Natural killer cell (primary cell): ENCODE measurements around the gene MTMR12. TPM values are rescaled to one million over a fixed set of nuclear protein-coding genes. Genes with fewer than 3 reads are reported as not detected.
A peak's percentile ranks its signal among the peaks of the same experiment; 100 is the strongest.

Source experiments
- ATAC-seq, 3 donors: fragments of 150-1000 bp in 2 of 3; fragments of 200-7000 bp in 1 of 3; cut with Tn5 transposase; 1 replicate in 1 of 3; 2 replicates in 2 of 3; pipeline ENCODE4 v1.10.0; 2021; ENCODE audit warnings: mild to moderate bottlenecking in 2 of 3, moderate library complexity in 2 of 3
- DNase-seq, 2 donors: peaks; one replicate each; pipeline versions ENCODE4 v3.0.0 to v3.0.0-alpha.2; 2013 to 2021; ENCODE audit warnings: mixed read lengths in 1 of 2
- H3K27ac ChIP-seq: one replicate; pipeline ENCODE4 v1.5.1; 2013; ENCODE audit warnings: mild to moderate bottlenecking, low read length
- H3K27me3 ChIP-seq: one replicate; pipeline ENCODE4 v1.6.1; 2013; ENCODE audit warnings: low read length; ENCODE audit not compliant: control insufficient read depth, insufficient read depth
- H3K36me3 ChIP-seq: one replicate; pipeline ENCODE4 v1.6.1; 2013; ENCODE audit warnings: low read length; ENCODE audit not compliant: control insufficient read depth, insufficient read depth
- H3K4me1 ChIP-seq: one replicate; pipeline ENCODE4 v1.6.1; 2013; ENCODE audit warnings: low read length; ENCODE audit not compliant: control insufficient read depth, insufficient read depth
- H3K4me3 ChIP-seq: one replicate; pipeline ENCODE4 v1.5.1; 2013; ENCODE audit warnings: low read length
- H3K9me3 ChIP-seq: one replicate; pipeline ENCODE4 v1.6.1; 2013; ENCODE audit warnings: low read length; ENCODE audit not compliant: control insufficient read depth, insufficient read depth
- H3K27ac Mint-ChIP-seq, 2 donors: one replicate each; pipeline ENCODE4 v1.8.0; 2022; ENCODE audit warnings: mild to moderate bottlenecking in 2 of 2, mixed read lengths in 2 of 2, moderate library complexity in 1 of 2
- H3K27me3 Mint-ChIP-seq, 2 donors: one replicate each; pipeline ENCODE4 v1.8.0; 2022; ENCODE audit warnings: low read depth in 2 of 2, mixed read lengths in 2 of 2
- H3K36me3 Mint-ChIP-seq: one replicate; pipeline ENCODE4 v1.8.0; 2022; ENCODE audit warnings: mixed read lengths
- H3K4me1 Mint-ChIP-seq, 2 donors: one replicate each; pipeline ENCODE4 v1.8.0; 2022; ENCODE audit warnings: mixed read lengths in 2 of 2
- H3K4me3 Mint-ChIP-seq: one replicate; pipeline ENCODE4 v1.8.0; 2022; ENCODE audit warnings: mild to moderate bottlenecking, moderate library complexity, mixed read lengths
- H3K9me3 Mint-ChIP-seq, 2 donors: one replicate each; pipeline ENCODE4 v1.8.0; 2022; ENCODE audit warnings: mixed read lengths in 2 of 2
- CTCF ChIP-seq: fragments of 200-600 bp; IDR thresholded peaks from one replicate; pipeline ENCODE4 v1.8.0; 2022; ENCODE audit warnings: antibody characterized with exemption
- WGBS: methylation state at CpG from one replicate; pipeline ENCODE4 v1.1.7; 2013; ENCODE audit warnings: missing lambda C conversion rate; ENCODE audit not compliant: insufficient coverage; 5-methylcytosine and 5-hydroxymethylcytosine counted together
- intact Hi-C: fragments of 100-400 bp; cut with micrococcal nuclease; formaldehyde crosslinking; loops from one replicate; pipeline ENCODE4 v1.14.2; 2022
- total RNA-seq, 4 donors: library from RNA; stranded (reverse); fragments of 120-200 nt in 1 of 4; gene quantifications; one replicate each; pipeline versions ENCODE4 v1.2.3 to v1.2.4, GENCODE V29; 2013 to 2022

MTMR12 gene
- total RNA-seq, 3 donors from 2014 or later (not counting 1 experiment from before 2014, with no cell fraction given) = 36.9 to 47.7 (median 39.8) TPM

GRCh38 chr5:32302835-32303754, 9.6 kb downstream of the MTMR12 start:
- Mint-ChIP-seq H3K27ac (peak overlapping the region; percentile 59 to 82), H3K4me3 (peak overlapping the region; percentile 6), H3K4me1 (peaks cover 83 to 89% of the 10 kb centered on the region in 2 donors)

GRCh38 chr5:32301891-32302290, 10.8 kb downstream of the MTMR12 start:
- peaks cover 83 to 91% of the 10 kb centered on the region in 2 donors for H3K4me1 Mint-ChIP-seq
- H3K9me3 Mint-ChIP-seq = no peaks in the 10 kb centered on the region
- Histone ChIP-seq H3K36me3 (no peaks in the 10 kb centered on the region), H3K27ac (no peak overlapping the region), H3K4me1 (peaks cover 25% of the 10 kb centered on the region), H3K27me3 (no peaks in the 10 kb centered on the region), H3K9me3 (no peaks in the 10 kb centered on the region), H3K4me3 (no peak overlapping the region)
- no peak for DNase-seq
- no peak overlapping the region for H3K4me3 Mint-ChIP-seq
- no peak for ATAC-seq
- H3K36me3 Mint-ChIP-seq = no peaks in the 10 kb centered on the region
- intact Hi-C loops = no loop called here
- WGBS = 80% methylated on average over 2 of the region's 2 CpGs
- no peak for TF ChIP-seq CTCF
- H3K27ac Mint-ChIP-seq = peak overlapping the region in 1 of 2 donors; percentile 55
- H3K27me3 Mint-ChIP-seq = no peaks in the 10 kb centered on the region

More at GRCh38 chr5:32302835-32303754, 9.6 kb downstream of the MTMR12 start:
- 78% methylated on average over 4 of the region's 7 CpGs for WGBS
- intact Hi-C loops = no loop called here
- no peak overlapping the region for H3K4me3 ChIP-seq
- peaks cover 19% of the 10 kb centered on the region for H3K4me1 ChIP-seq
- no peak for ATAC-seq
- H3K36me3 ChIP-seq = no peaks in the 10 kb centered on the region
- no peaks in the 10 kb centered on the region for H3K27me3 Mint-ChIP-seq
- TF ChIP-seq CTCF = no peak
- no peak overlapping the region for H3K27ac ChIP-seq
- DNase-seq = no peak
- no peaks in the 10 kb centered on the region for H3K9me3 Mint-ChIP-seq
- H3K9me3 ChIP-seq = no peaks in the 10 kb centered on the region
- H3K27me3 ChIP-seq = no peaks in the 10 kb centered on the region
- no peaks in the 10 kb centered on the region for H3K36me3 Mint-ChIP-seq

GRCh38 chr5:32299059-32299677, 13.6 kb downstream of the MTMR12 start:
- H3K9me3 Mint-ChIP-seq = no peaks in the 10 kb centered on the region
- intact Hi-C loops = no loop called here
- H3K27me3 Mint-ChIP-seq = no peaks in the 10 kb centered on the region

More at GRCh38 chr5:32299059-32299677, 13.6 kb downstream of the MTMR12 start:
- Mint-ChIP-seq H3K27ac (peak overlapping the region; percentile 71 to 86), H3K4me1 (peaks cover 78 to 81% of the 10 kb centered on the region in 2 donors), H3K4me3 (no peak overlapping the region), H3K36me3 (no peaks in the 10 kb centered on the region)
- Histone ChIP-seq H3K36me3 (peaks cover 17% of the 10 kb centered on the region), H3K9me3 (no peaks in the 10 kb centered on the region), H3K27ac (no peak overlapping the region), H3K4me3 (no peak overlapping the region), H3K4me1 (peaks cover 18% of the 10 kb centered on the region), H3K27me3 (no peaks in the 10 kb centered on the region)
- DNase-seq (no peak), ATAC-seq (peak; percentile 64 to 72 (median 64))
- no peak for TF ChIP-seq CTCF
- 79% methylated on average over 2 of the region's 4 CpGs for WGBS
